Thyroid gland (tissue), 4 donors: ENCODE measurements around the gene RTF1.

Source experiments
- CTCF ChIP-seq, 6 experiments: fragments of 200-600 bp in 3 of 6; fragments of 450-650 bp in 3 of 6; sonication (generic) in 3 of 6; IDR thresholded peaks; one replicate each; pipeline ENCODE4 v1.5.1; 2016 to 2019; ENCODE audit warnings: antibody characterized with exemption in 6 of 6, mild to moderate bottlenecking in 2 of 6, inconsistent platforms in 1 of 6, moderate library complexity in 1 of 6
- POLR2A ChIP-seq, 2 donors: fragments of 450-650 bp; IDR thresholded peaks; one replicate each; pipeline ENCODE4 v1.6.1; 2017; ENCODE audit warnings: antibody characterized with exemption in 2 of 2, mild to moderate bottlenecking in 2 of 2, moderate library complexity in 1 of 2

- TF ChIP-seq POLR2A (IDR thresholded peaks at IDR 0.05) = no peak
- TF ChIP-seq CTCF (IDR thresholded peaks at IDR 0.05) = no peak
Observed at GRCh38 chr15:41523097-41523496, 106.2 kb downstream of the RTF1 start.
